Ishikawa (cell line): Measurements from ENCODE around the gene RASA3.

ENCODE experiments used
- CEBPB ChIP-seq: IDR thresholded peaks from 2 replicates; pipeline ENCODE4 v1.6.1; 2012
- CREB1 ChIP-seq: IDR thresholded peaks from 2 replicates; pipeline ENCODE4 v1.6.1; 2012; ENCODE audit warnings: low read depth
- EGR1 ChIP-seq: IDR thresholded peaks from 2 replicates; pipeline ENCODE4 v1.6.1; 2012
- EP300 ChIP-seq: IDR thresholded peaks from 2 replicates; pipeline ENCODE4 v1.6.1; 2012; ENCODE audit warnings: borderline replicate concordance
- FOXM1 ChIP-seq: IDR thresholded peaks from 2 replicates; pipeline ENCODE4 v1.6.1; 2012; ENCODE audit warnings: low read depth, borderline replicate concordance
- MAX ChIP-seq: IDR thresholded peaks from 2 replicates; pipeline ENCODE4 v1.6.1; 2012
- NFIC ChIP-seq: IDR thresholded peaks from 2 replicates; pipeline ENCODE4 v1.6.1; 2012
- RAD21 ChIP-seq: IDR thresholded peaks from 2 replicates; pipeline ENCODE4 v1.6.1; 2012; ENCODE audit warnings: low read depth
- REST ChIP-seq: IDR thresholded peaks from 2 replicates; pipeline ENCODE4 v1.6.1; 2012; ENCODE audit warnings: low read depth, mild to moderate bottlenecking
- TAF1 ChIP-seq: IDR thresholded peaks from 2 replicates; pipeline ENCODE4 v1.6.1; 2012; ENCODE audit warnings: low read depth, mild to moderate bottlenecking
- TCF12 ChIP-seq: IDR thresholded peaks from 2 replicates; pipeline ENCODE4 v1.6.1; 2012; ENCODE audit warnings: low read depth
- TEAD4 ChIP-seq: IDR thresholded peaks from 2 replicates; pipeline ENCODE4 v1.6.1; 2012
- USF1 ChIP-seq: IDR thresholded peaks from 2 replicates; pipeline ENCODE4 v1.6.1; 2012
- YY1 ChIP-seq: IDR thresholded peaks from 2 replicates; pipeline ENCODE4 v1.6.1; 2012; ENCODE audit warnings: low read depth
- ZBTB7A ChIP-seq: IDR thresholded peaks from 2 replicates; pipeline ENCODE4 v1.6.1; 2012; ENCODE audit warnings: low read depth

The RASA3 gene

GRCh38 chr13:114099918-114100445, 32.4 kb downstream of the RASA3 start:
- TF ChIP-seq REST (no peak), CREB1 (no peak), FOXM1 (no peak), TEAD4 (no peak), USF1 (no peak), ZBTB7A (no peak; the same call in 1 of the 2 replicates), CEBPB (no peak), NFIC (no peak), TCF12 (no peak), RAD21 (no peak), TAF1 (no peak), YY1 (no peak), MAX (no peak), EGR1 (no peak), EP300 (no peak)

GRCh38 chr13:114099191-114099590, 33.2 kb downstream of the RASA3 start:
- no peak for TF ChIP-seq TAF1
- TF ChIP-seq USF1 = no peak
- 0 out of 2 replicates have a peak, but pooled peaks have one; percentile 28 for TF ChIP-seq MAX

DNA sequence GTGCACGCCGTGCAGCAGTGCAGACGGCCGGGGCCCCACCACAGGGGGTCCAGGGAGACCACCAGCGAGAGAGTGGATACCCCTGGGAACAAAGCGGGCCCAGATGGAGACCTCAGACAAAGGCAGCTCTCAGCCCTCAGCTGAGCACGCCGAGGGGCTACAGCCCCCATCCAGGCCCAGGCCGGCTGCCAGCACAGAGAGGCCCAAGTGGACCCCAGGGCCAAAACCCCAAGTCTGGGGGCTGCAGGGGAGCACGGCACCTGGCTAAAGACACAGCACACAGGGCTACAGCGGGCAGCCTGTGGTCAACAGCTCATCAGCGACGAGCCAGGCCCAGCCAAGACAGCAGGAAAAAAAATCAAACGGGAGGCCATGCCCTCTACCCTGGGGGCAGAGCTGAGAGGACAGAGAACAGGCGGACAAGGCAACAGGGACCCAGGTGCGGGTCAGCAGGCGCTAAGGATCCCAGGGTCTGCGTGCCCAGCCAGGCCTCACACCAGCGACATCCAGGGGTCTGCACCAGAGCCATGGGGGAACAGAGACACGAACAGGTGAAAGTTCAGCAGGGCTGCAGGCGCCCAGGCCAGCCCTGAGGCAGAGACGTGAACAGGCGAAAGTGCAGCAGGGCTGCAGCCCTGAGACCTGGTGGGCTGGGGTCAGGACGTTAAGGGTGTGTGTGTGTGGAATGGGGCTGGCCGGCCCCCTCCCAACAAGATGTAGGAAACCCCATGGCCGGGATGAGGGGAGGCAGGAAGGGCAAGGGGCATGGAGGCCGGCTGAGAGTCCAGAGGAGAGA, 34.3 kb downstream of the RASA3 start:
- TF ChIP-seq MAX (no peak), CEBPB (no peak), RAD21 (no peak), USF1 (no peak), FOXM1 (no peak), EGR1 (no peak), YY1 (no peak), TEAD4 (no peak), EP300 (no peak), REST (no peak), TCF12 (no peak), TAF1 (no peak), NFIC (no peak), CREB1 (no peak), ZBTB7A (no peak)

- TF ChIP-seq ZBTB7A (no peak), EGR1 (no peak), TCF12 (no peak), TAF1 (no peak), NFIC (no peak), FOXM1 (no peak), REST (no peak), TEAD4 (no peak)
These were observed 35.1 kb downstream of the RASA3 start for GRCh38 chr13:114097212-114097892.
